ENCODE data around the gene CTNND2.

- TF ChIP-seq CTCF (IDR thresholded peaks at IDR 0.05 in 8 of 11, conservative IDR thresholded peaks at IDR 0.05 in 3 of 11): no peak
- TF ChIP-seq POLR2AphosphoS5 (IDR thresholded peaks at IDR 0.05): no peak
- no peak for TF ChIP-seq POLR2A (IDR thresholded peaks at IDR 0.05)
These were observed 376.4 kb downstream of the CTNND2 start for GRCh38 chr5:11527652-11528349.
